Epithelial cell of prostate (primary cell): Measurements from ENCODE around the gene APLN.

Experiments used
- DNase-seq: peaks from one replicate; pipeline ENCODE4 v3.0.0-alpha.2; 2011; ENCODE audit warnings: low read depth, low spot score
- H3K27ac ChIP-seq: fragments of 450-650 bp; 2 replicates; pipeline ENCODE4 v1.5.1; 2017; ENCODE audit warnings: mild to moderate bottlenecking

Gene APLN

GRCh38 chrX:129647418-129648410 is 7.0 kb downstream of the APLN start:
- DNase-seq, result no peak
- no peak overlapping the region for H3K27ac ChIP-seq

GRCh38 chrX:129646566-129647417 is 8.0 kb downstream of the APLN start:
- H3K27ac ChIP-seq, result no peak overlapping the region
- DNase-seq, result no peak

GRCh38 chrX:129642641-129643040 is 12.1 kb downstream of the APLN start:
- no peak for DNase-seq
- H3K27ac ChIP-seq, result no peak overlapping the region

- DNase-seq, result no peak
- no peak overlapping the region for H3K27ac ChIP-seq
Observed at GRCh38 chrX:129641941-129642340, 12.8 kb downstream of the APLN start.

GRCh38 chrX:129641469-129641868 is 13.3 kb downstream of the APLN start:
- no peak for DNase-seq
- H3K27ac ChIP-seq, result no peak overlapping the region

GRCh38 chrX:129640737-129641136 is 14.0 kb downstream of the APLN start:
- no peak for DNase-seq
- H3K27ac ChIP-seq, result no peak overlapping the region

GRCh38 chrX:129638917-129639316 is 15.8 kb downstream of the APLN start:
- no peak overlapping the region for H3K27ac ChIP-seq
- no peak for DNase-seq

GRCh38 chrX:129637217-129638109 is 17.3 kb downstream of the APLN start:
- DNase-seq, result no peak
- peak overlapping the region; percentile 16 for H3K27ac ChIP-seq

GRCh38 chrX:129636175-129636681 is 18.5 kb downstream of the APLN start:
- no peak overlapping the region for H3K27ac ChIP-seq
- no peak for DNase-seq

GRCh38 chrX:129634541-129634940 is 20.2 kb downstream of the APLN start:
- DNase-seq, result no peak
- H3K27ac ChIP-seq, result no peak overlapping the region

GRCh38 chrX:129632443-129632842 is 22.3 kb downstream of the APLN start:
- no peak for DNase-seq
- H3K27ac ChIP-seq, result no peak overlapping the region

- H3K27ac ChIP-seq, result no peak overlapping the region
- no peak for DNase-seq
Observed at GRCh38 chrX:129631849-129632248, 22.9 kb downstream of the APLN start.

- no peak overlapping the region for H3K27ac ChIP-seq
- no peak for DNase-seq
Observed at GRCh38 chrX:129629837-129630236, 24.9 kb downstream of the APLN start.

- DNase-seq, result no peak
- H3K27ac ChIP-seq, result no peak overlapping the region
Observed at GRCh38 chrX:129626026-129626425, 28.7 kb downstream of the APLN start.

- no peak for DNase-seq
- no peak overlapping the region for H3K27ac ChIP-seq
Observed at GRCh38 chrX:129622757-129623301, 31.9 kb downstream of the APLN start.

- DNase-seq, result no peak
- no peak overlapping the region for H3K27ac ChIP-seq
Observed at GRCh38 chrX:129618997-129619396, 35.8 kb downstream of the APLN start.

- DNase-seq, result no peak
- H3K27ac ChIP-seq, result no peak overlapping the region
Observed at GRCh38 chrX:129617420-129617819, 37.3 kb downstream of the APLN start.

GRCh38 chrX:129614481-129615255 is 40.1 kb downstream of the APLN start:
- no peak overlapping the region for H3K27ac ChIP-seq
- DNase-seq, result no peak

GRCh38 chrX:129613596-129613995 is 41.2 kb downstream of the APLN start:
- no peak overlapping the region for H3K27ac ChIP-seq
- no peak for DNase-seq
